IPS-18c (cell line): ENCODE data around the gene CYBB.

Source experiments
- H3K4me3 ChIP-seq: 2 replicates; pipeline ENCODE4 v1.7.0; 2013; ENCODE audit warnings: low read depth, mild to moderate bottlenecking, low read length, moderate library complexity; ENCODE audit not compliant: insufficient read depth
- H3K9me3 ChIP-seq: one replicate; pipeline ENCODE4 v1.6.1; 2013; ENCODE audit warnings: mild to moderate bottlenecking, low read length, moderate library complexity; ENCODE audit not compliant: control insufficient read depth, insufficient read depth

The CYBB gene

DNA sequence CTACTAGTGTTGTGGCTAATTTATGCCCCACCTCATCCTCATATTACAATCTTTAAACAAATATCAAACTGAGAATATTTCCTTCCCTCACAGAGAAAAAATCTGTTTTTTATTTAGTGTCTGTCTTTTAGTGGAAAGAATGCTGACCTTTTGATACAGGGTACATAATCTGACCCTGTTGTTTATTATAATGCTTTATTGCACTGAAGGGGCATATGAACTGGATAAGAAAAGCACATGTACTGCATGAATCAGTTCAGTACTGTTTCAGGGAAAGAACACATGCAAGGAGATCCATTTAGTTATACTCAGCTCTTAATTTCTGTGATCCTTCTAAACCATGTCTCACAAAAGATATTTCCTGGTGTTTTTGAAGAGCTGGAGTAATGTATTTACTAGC, 83.0 kb downstream of the CYBB start:
- no peak overlapping the region for H3K4me3 ChIP-seq
- H3K9me3 ChIP-seq, result peaks cover 4% of the 10 kb centered on the region
